ENCODE measurements around the gene MUSK.

GRCh38 chr9:110650991-110651411 is 17.6 kb upstream of the MUSK start:
- TF ChIP-seq CTCF (IDR thresholded peaks at IDR 0.05; ENCODE audit: insufficient read depth, low read length, poor library complexity, severe bottlenecking) (no peak), EZH2phosphoT487 (conservative IDR thresholded peaks at IDR 0.05; ENCODE audit: low read length) (no peak)

Measured in SU-DHL-6 (cell line).